GM12801 (cell line): ENCODE measurements around the gene ATIC.

Experiments used
- TF ChIP-seq, protein P1 (sequence below): IDR thresholded peaks from one replicate; pipeline ENCODE4 v1.5.1; 2011; ENCODE audit warnings: control low read depth; ENCODE audit not compliant: insufficient read length; ENCODE audit errors: extremely low read depth

ATIC gene

GRCh38 chr2:215383652-215384279 lies 71.9 kb downstream of the ATIC start:
- TF ChIP-seq, protein P1, sequence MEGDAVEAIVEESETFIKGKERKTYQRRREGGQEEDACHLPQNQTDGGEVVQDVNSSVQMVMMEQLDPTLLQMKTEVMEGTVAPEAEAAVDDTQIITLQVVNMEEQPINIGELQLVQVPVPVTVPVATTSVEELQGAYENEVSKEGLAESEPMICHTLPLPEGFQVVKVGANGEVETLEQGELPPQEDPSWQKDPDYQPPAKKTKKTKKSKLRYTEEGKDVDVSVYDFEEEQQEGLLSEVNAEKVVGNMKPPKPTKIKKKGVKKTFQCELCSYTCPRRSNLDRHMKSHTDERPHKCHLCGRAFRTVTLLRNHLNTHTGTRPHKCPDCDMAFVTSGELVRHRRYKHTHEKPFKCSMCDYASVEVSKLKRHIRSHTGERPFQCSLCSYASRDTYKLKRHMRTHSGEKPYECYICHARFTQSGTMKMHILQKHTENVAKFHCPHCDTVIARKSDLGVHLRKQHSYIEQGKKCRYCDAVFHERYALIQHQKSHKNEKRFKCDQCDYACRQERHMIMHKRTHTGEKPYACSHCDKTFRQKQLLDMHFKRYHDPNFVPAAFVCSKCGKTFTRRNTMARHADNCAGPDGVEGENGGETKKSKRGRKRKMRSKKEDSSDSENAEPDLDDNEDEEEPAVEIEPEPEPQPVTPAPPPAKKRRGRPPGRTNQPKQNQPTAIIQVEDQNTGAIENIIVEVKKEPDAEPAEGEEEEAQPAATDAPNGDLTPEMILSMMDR = no peak

GRCh38 chr2:215384710-215385109 lies 72.9 kb downstream of the ATIC start:
- TF ChIP-seq, protein P1 = no peak

- TF ChIP-seq, protein P1 = no peak
Measured at GRCh38 chr2:215386566-215386965, 74.7 kb downstream of the ATIC start.

GRCh38 chr2:215388002-215388728 lies 76.3 kb downstream of the ATIC start:
- TF ChIP-seq, protein P1 = no peak

DNA sequence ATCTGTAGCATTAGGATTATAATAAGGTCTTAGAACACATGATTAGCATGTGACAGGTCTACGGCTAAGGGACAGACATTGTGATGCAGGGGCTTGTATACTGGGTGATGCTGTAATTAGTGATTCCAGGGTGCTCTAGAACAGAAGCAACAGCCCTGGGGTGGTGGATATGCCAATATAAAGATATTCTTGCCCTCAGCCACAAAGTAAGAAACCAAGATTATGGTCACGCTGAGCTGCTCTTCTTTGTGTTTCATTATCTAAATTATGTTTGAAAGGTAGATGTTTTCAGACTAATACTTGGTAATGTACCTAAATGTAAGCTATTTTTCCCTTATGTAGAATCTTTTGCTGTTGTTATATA lies 78.7 kb downstream of the ATIC start:
- TF ChIP-seq, protein P1 = no peak

- TF ChIP-seq, protein P1 = no peak
Measured at GRCh38 chr2:215391531-215391930, 79.7 kb downstream of the ATIC start.

- TF ChIP-seq, protein P1 = no peak
Measured at GRCh38 chr2:215392164-215392563, 80.3 kb downstream of the ATIC start.
